SK-N-SH treated with all-trans-retinoic acid at 6 μM for 48 hours (cell line): ENCODE data around the gene CYP4X1.
"Not testable (repeated sequence)": the region's sequence is repeated elsewhere in the genome, so short reads cannot be mapped to it uniquely, and the experiment has no call there.

Experiments used
- ATAC-seq: fragments of 200-7000 bp; cut with Tn5 transposase; 3 replicates; pipeline ENCODE4 v1.9.1; 2020; ENCODE audit warnings: mild to moderate bottlenecking, moderate library complexity
- ARNTL ChIP-seq: fragments of 450-650 bp; formaldehyde crosslinking; IDR thresholded peaks from 2 replicates; pipeline ENCODE4 v1.5.0; 2020; ENCODE audit warnings: low read depth, mild to moderate bottlenecking, moderate library complexity, borderline replicate concordance
- BACH2 ChIP-seq: fragments of 250-450 bp; sonication (Bioruptor Pico); IDR thresholded peaks from 2 replicates; pipeline ENCODE4 v1.9.0; 2021; ENCODE audit warnings: mild to moderate bottlenecking, borderline replicate concordance
- CSDC2 ChIP-seq: fragments of 250-450 bp; sonication (Bioruptor Pico); IDR thresholded peaks from 2 replicates; pipeline ENCODE4 v1.5.0; 2020; ENCODE audit warnings: mild to moderate bottlenecking, moderate library complexity
- OSR1 ChIP-seq: fragments of 250-450 bp; sonication (Bioruptor Pico); IDR thresholded peaks from 2 replicates; pipeline ENCODE4 v1.8.0; 2022; ENCODE audit warnings: moderate library complexity, mild to moderate bottlenecking, inconsistent platforms
- PPARA ChIP-seq: fragments of 250-450 bp; sonication (Bioruptor Pico); IDR thresholded peaks from 2 replicates; pipeline ENCODE4 v1.5.0; 2020; ENCODE audit warnings: mild to moderate bottlenecking, borderline replicate concordance
- RARB ChIP-seq: fragments of 250-450 bp; sonication (Bioruptor Pico); IDR thresholded peaks from 2 replicates; pipeline ENCODE4 v1.8.0; 2021; ENCODE audit warnings: mild to moderate bottlenecking, moderate library complexity
- TCF4 ChIP-seq: fragments of 250-450 bp; sonication (Bioruptor Pico); IDR thresholded peaks from 2 replicates; pipeline ENCODE4 v1.8.0; 2021; ENCODE audit warnings: mild to moderate bottlenecking, moderate library complexity, borderline replicate concordance
- ZC3H10 ChIP-seq: fragments of 250-450 bp; sonication (Bioruptor Pico); IDR thresholded peaks from 2 replicates; pipeline ENCODE4 v1.5.1; 2021; ENCODE audit warnings: mild to moderate bottlenecking, moderate library complexity
- ZFP3 ChIP-seq: fragments of 250-450 bp; sonication (Bioruptor Pico); IDR thresholded peaks from 2 replicates; pipeline ENCODE4 v1.5.0; 2020; ENCODE audit warnings: mild to moderate bottlenecking, moderate library complexity
- ZFP30 ChIP-seq: fragments of 450-650 bp; formaldehyde crosslinking; IDR thresholded peaks from 2 replicates; pipeline ENCODE4 v1.5.0; 2022; ENCODE audit warnings: mild to moderate bottlenecking, moderate library complexity
- ZNF565 ChIP-seq: fragments of 450-650 bp; formaldehyde crosslinking; conservative IDR thresholded peaks from 2 replicates; pipeline ENCODE4 v1.5.0; 2020; ENCODE audit warnings: low read depth, mild to moderate bottlenecking, moderate library complexity
- ZNF70 ChIP-seq: fragments of 450-650 bp; formaldehyde crosslinking; IDR thresholded peaks from 2 replicates; pipeline ENCODE4 v1.5.0; 2020; ENCODE audit warnings: mild to moderate bottlenecking, moderate library complexity
- ZNF8 ChIP-seq: fragments of 450-650 bp; formaldehyde crosslinking; IDR thresholded peaks from 2 replicates; pipeline ENCODE4 v1.5.0; 2020; ENCODE audit warnings: mild to moderate bottlenecking, moderate library complexity
- TF ChIP-seq, protein P1 (sequence below): fragments of 250-450 bp; sonication (Bioruptor Pico); IDR thresholded peaks from 2 replicates; pipeline ENCODE4 v1.8.0; 2020; ENCODE audit warnings: mild to moderate bottlenecking, moderate library complexity, borderline replicate concordance
- TF ChIP-seq, protein P2 (sequence below): fragments of 250-450 bp; sonication (Bioruptor Pico); IDR thresholded peaks from 2 replicates; pipeline ENCODE4 v1.5.0; 2020; ENCODE audit warnings: mild to moderate bottlenecking, moderate library complexity
- TF ChIP-seq, protein P3 (sequence below): fragments of 250-450 bp; sonication (Bioruptor Pico); IDR thresholded peaks from 2 replicates; pipeline ENCODE4 v1.5.1; 2021; ENCODE audit warnings: mild to moderate bottlenecking, moderate library complexity

CYP4X1 gene, protein sequence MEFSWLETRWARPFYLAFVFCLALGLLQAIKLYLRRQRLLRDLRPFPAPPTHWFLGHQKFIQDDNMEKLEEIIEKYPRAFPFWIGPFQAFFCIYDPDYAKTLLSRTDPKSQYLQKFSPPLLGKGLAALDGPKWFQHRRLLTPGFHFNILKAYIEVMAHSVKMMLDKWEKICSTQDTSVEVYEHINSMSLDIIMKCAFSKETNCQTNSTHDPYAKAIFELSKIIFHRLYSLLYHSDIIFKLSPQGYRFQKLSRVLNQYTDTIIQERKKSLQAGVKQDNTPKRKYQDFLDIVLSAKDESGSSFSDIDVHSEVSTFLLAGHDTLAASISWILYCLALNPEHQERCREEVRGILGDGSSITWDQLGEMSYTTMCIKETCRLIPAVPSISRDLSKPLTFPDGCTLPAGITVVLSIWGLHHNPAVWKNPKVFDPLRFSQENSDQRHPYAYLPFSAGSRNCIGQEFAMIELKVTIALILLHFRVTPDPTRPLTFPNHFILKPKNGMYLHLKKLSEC

DNA sequence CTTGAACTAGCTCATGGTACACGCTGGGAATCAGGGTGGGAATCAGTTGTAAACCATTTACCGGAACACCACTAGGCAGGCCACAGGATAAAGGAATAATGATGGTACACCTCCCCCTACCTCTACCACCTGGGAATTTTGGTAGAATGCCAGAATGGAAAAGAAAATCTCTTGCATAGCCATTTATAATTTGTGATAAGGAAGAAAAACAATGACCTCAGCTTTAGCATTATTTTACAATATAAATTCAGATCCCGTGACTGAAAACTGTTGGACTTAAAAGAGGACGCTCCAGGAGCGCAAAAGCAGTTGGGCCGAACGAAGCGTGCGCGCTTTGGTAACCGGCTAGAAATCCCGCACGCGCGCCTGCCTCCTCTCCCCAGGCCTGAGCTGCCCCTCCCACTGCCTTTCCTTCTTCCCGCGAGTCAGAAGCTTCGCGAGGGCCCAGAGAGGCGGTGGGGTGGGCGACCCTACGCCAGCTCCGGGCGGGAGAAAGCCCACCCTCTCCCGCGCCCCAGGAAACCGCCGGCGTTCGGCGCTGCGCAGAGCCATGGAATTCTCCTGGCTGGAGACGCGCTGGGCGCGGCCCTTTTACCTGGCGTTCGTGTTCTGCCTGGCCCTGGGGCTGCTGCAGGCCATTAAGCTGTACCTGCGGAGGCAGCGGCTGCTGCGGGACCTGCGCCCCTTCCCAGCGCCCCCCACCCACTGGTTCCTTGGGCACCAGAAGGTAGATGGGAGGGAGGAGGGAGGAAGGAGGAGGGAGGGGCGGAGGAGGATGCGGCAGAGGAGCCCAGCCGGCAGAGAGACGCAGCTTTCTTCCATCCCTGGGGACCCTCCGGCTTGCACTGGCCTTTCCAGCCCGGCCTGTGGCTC lies at the start of gene CYP4X1:
TSS of gene CYP4X1 (plus strand) at position 402 of the 873 bp plus-strand sequence. CDS start at position 551, 149 bp downstream.
- peak; percentile 41 for ATAC-seq
- TF ChIP-seq ZNF8 (CRISPR knock-in tag), result no peak
- no peak for TF ChIP-seq BACH2 (CRISPR knock-in tag)
- TF ChIP-seq, protein P1, sequence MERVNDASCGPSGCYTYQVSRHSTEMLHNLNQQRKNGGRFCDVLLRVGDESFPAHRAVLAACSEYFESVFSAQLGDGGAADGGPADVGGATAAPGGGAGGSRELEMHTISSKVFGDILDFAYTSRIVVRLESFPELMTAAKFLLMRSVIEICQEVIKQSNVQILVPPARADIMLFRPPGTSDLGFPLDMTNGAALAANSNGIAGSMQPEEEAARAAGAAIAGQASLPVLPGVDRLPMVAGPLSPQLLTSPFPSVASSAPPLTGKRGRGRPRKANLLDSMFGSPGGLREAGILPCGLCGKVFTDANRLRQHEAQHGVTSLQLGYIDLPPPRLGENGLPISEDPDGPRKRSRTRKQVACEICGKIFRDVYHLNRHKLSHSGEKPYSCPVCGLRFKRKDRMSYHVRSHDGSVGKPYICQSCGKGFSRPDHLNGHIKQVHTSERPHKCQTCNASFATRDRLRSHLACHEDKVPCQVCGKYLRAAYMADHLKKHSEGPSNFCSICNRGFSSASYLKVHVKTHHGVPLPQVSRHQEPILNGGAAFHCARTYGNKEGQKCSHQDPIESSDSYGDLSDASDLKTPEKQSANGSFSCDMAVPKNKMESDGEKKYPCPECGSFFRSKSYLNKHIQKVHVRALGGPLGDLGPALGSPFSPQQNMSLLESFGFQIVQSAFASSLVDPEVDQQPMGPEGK (CRISPR knock-in tag), result no peak
- TF ChIP-seq CSDC2 (CRISPR knock-in tag), result no peak
- no peak for TF ChIP-seq ZFP3
- TF ChIP-seq TCF4 (CRISPR knock-in tag), result no peak
- TF ChIP-seq PPARA (CRISPR knock-in tag), result no peak
- no peak for TF ChIP-seq ARNTL

DNA sequence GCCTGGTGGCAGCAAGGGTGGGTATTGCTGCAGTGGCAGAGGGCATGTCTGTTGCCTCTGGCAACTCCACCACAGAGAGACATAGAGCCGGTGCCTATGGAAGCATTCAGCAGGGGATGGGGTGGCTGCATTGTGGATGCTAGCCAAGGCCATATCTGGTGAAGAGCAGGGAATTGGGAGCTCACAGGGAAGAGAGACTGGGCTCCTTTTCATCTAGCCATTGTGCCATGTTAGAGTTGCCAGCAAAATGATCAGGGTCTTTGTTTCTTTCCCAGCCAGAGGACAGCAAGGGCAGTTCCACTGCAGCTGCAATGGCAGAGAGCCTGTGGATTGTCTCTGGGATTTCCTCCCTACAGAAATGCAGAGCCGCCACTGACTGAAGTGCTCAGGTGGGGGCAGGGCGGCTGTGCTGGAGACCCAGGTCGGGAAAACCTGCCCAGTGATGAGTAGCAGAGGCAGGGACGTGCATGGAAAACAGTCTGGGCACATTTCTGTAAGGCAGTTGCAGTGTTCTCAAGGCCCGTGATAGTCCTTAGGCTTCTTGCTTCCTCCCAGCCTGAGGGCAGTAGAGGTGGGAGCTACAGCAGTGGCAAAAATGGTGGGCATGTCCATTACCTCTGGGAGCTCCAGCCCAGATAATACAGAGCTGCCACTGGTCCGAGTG lies 40.2 kb upstream of the CYP4X1 start:
- ATAC-seq, result no peak
- TF ChIP-seq ZNF70 (CRISPR knock-in tag) (no peak), ZFP30 (no peak)
- TF ChIP-seq, protein P2, sequence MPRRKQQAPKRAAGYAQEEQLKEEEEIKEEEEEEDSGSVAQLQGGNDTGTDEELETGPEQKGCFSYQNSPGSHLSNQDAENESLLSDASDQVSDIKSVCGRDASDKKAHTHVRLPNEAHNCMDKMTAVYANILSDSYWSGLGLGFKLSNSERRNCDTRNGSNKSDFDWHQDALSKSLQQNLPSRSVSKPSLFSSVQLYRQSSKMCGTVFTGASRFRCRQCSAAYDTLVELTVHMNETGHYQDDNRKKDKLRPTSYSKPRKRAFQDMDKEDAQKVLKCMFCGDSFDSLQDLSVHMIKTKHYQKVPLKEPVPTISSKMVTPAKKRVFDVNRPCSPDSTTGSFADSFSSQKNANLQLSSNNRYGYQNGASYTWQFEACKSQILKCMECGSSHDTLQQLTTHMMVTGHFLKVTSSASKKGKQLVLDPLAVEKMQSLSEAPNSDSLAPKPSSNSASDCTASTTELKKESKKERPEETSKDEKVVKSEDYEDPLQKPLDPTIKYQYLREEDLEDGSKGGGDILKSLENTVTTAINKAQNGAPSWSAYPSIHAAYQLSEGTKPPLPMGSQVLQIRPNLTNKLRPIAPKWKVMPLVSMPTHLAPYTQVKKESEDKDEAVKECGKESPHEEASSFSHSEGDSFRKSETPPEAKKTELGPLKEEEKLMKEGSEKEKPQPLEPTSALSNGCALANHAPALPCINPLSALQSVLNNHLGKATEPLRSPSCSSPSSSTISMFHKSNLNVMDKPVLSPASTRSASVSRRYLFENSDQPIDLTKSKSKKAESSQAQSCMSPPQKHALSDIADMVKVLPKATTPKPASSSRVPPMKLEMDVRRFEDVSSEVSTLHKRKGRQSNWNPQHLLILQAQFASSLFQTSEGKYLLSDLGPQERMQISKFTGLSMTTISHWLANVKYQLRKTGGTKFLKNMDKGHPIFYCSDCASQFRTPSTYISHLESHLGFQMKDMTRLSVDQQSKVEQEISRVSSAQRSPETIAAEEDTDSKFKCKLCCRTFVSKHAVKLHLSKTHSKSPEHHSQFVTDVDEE (CRISPR knock-in tag), result no peak

DNA sequence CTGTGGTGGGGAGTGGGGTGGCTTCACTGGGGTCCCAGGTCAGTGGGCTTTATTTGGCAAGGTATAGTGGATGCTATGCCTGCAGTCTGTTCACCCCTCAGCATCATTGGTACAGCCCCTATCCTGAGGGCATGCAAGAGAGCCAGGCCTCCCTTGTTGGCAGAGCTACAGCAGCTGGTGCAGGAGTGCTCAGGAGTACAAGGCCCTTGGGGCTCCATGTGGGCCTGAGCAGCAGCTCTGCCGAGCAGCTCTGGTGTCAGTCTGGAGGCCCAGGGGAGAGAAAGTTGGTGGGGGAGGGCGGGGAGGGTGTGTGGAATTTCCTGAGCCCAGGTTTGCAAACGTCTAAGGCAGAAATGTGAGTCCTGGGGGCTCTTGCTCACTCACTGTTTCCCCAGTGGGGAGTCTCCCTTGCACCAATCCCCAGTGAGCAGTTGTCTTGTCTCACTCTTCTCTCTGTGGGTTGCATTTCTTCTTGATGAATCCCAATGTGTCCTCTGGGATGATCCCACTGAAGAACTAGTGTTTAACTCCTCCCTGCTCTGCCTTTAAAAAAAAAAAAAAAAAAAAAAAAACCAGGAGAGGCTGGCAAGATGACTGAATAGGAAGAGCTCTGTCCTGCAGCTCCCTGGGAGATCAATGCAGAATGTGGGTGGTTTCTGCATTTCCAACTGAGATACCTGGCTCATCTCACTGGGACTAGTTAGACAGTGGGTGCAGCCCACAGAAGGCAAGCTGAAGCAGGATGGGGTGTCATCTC lies 39.5 kb upstream of the CYP4X1 start:
- no peak for ATAC-seq

DNA sequence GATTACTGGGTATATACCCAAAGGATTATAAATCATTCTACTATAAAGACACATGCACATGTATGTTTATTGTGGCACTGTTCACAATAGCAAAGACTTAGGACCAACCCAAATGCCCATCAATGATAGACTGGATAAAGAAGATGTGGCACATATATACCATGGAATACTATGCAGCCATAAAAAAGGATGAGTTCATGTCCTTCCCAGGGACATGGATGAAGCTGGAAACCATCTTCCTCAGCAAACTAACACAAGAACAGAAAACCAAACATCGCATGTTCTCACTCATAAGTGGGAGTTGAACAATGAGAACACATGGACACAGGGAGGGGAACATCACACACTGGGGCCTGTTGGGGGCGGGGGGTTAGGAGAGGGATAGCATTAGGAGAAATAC lies 32.9 kb upstream of the CYP4X1 start:
- ATAC-seq, result not testable (repeated sequence)

More for the DNA sequence above, 39.5 kb upstream of the CYP4X1 start:
- no peak for TF ChIP-seq PPARA (CRISPR knock-in tag)
- TF ChIP-seq RARB (CRISPR knock-in tag), result no peak
- TF ChIP-seq, protein P2 (CRISPR knock-in tag), result no peak
- TF ChIP-seq, protein P1 (CRISPR knock-in tag), result no peak
- TF ChIP-seq, protein P3, sequence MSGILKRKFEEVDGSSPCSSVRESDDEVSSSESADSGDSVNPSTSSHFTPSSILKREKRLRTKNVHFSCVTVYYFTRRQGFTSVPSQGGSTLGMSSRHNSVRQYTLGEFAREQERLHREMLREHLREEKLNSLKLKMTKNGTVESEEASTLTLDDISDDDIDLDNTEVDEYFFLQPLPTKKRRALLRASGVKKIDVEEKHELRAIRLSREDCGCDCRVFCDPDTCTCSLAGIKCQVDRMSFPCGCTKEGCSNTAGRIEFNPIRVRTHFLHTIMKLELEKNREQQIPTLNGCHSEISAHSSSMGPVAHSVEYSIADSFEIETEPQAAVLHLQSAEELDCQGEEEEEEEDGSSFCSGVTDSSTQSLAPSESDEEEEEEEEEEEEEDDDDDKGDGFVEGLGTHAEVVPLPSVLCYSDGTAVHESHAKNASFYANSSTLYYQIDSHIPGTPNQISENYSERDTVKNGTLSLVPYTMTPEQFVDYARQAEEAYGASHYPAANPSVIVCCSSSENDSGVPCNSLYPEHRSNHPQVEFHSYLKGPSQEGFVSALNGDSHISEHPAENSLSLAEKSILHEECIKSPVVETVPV (CRISPR knock-in tag), result no peak
- TF ChIP-seq ZFP3, result no peak
- no peak for TF ChIP-seq OSR1 (CRISPR knock-in tag)
- no peak for TF ChIP-seq ZC3H10 (CRISPR knock-in tag)
- no peak for TF ChIP-seq CSDC2 (CRISPR knock-in tag)
- TF ChIP-seq ZNF70 (CRISPR knock-in tag), result no peak
- TF ChIP-seq ZNF565, result no peak
- no peak for TF ChIP-seq ZFP30
- no peak for TF ChIP-seq TCF4 (CRISPR knock-in tag)
- no peak for TF ChIP-seq ARNTL
